Dendritic cell treated with granulocyte-macrophage colony-stimulating factor and Interleukin-4, amounts not matched to agents 40 ng/mL and 50 ng/mL, for 4 days (primary cell): Measurements from ENCODE around the gene SQSTM1.

Experiments
- H3K27ac Mint-ChIP-seq: one replicate; pipeline ENCODE4 v1.8.0; 2022; ENCODE audit warnings: mild to moderate bottlenecking, mixed read lengths
- H3K27me3 Mint-ChIP-seq: one replicate; pipeline ENCODE4 v1.8.0; 2022; ENCODE audit warnings: mild to moderate bottlenecking, mixed read lengths
- H3K36me3 Mint-ChIP-seq: one replicate; pipeline ENCODE4 v1.8.0; 2022; ENCODE audit warnings: low read depth, mixed read lengths
- H3K4me1 Mint-ChIP-seq: one replicate; pipeline ENCODE4 v1.8.0; 2022; ENCODE audit warnings: low read depth, mixed read lengths
- H3K4me3 Mint-ChIP-seq: one replicate; pipeline ENCODE4 v1.8.0; 2022; ENCODE audit warnings: mild to moderate bottlenecking, moderate library complexity, mixed read lengths
- H3K9me3 Mint-ChIP-seq: one replicate; pipeline ENCODE4 v1.8.0; 2022; ENCODE audit warnings: mixed read lengths
- intact Hi-C: fragments of 100-400 bp; cut with micrococcal nuclease; formaldehyde crosslinking; loops from one replicate; pipeline ENCODE4 v1.15.0; 2022

Gene SQSTM1

DNA sequence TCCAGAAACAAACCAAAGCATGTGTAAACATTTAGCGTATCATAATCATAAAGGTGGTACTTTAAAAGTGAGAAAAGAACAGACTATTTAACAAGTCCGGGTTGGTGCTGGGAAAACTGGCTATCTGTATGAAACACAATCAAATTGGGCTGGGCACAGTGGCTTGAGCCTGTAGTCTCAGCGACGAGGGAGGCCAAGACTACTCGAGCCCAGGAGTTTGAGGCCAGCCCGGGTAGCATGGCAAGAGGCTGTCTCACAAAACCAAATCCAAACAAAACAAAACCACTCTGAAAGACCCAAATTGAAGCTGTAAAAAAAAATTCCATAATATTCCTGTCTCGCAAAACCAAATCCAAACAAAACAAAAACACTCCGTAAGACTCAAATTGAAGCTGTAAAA lies 33.7 kb downstream of the SQSTM1 start:
- no peak overlapping the region for H3K27ac Mint-ChIP-seq
- H3K9me3 Mint-ChIP-seq = no peaks in the 10 kb centered on the region
- H3K4me3 Mint-ChIP-seq = no peak overlapping the region
- H3K36me3 Mint-ChIP-seq = peaks cover 18% of the 10 kb centered on the region
- H3K4me1 Mint-ChIP-seq = peaks cover 34% of the 10 kb centered on the region
- intact Hi-C loops = no loop called here
- H3K27me3 Mint-ChIP-seq = no peaks in the 10 kb centered on the region

DNA sequence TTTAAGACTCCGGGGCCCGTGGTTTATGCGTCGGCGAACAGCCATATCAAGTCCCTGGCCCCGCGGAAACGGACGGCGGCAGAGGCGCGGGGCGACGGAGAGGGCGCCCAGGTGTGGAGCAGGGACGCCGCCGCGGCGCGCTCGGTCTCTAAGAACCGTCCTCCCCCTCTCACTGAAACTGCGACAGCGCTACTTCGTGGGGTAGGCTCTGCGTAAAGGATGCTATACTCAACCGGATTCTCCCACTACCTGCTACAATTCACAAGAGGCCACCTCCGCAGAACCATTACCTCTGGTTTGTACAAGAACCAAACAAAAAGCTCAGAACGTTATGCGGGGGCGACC lies 37.5 kb downstream of the SQSTM1 start:
- Mint-ChIP-seq H3K4me3 (peak overlapping the region; percentile 99), H3K27ac (peak overlapping the region; percentile 91), H3K9me3 (no peaks in the 10 kb centered on the region), H3K27me3 (no peaks in the 10 kb centered on the region), H3K4me1 (peaks cover 34% of the 10 kb centered on the region), H3K36me3 (peaks cover 35% of the 10 kb centered on the region)
- intact Hi-C loops = loop anchor here (5.0 kb wide), 1 partner anchor 49 kb away; the partner anchor contains the start of gene TBC1D9B

GRCh38 chr5:179858586-179859427 lies 38.1 kb downstream of the SQSTM1 start, which contains the start of gene MRNIP:
Gene MRNIP, minus strand, starts transcription at chr5:179858817. Its CDS starts 21 bp downstream, at chr5:179858796.
- intact Hi-C loops = loop anchor here (5.0 kb wide), 1 partner anchor 48 kb away; the partner anchor contains the start of gene TBC1D9B

DNA sequence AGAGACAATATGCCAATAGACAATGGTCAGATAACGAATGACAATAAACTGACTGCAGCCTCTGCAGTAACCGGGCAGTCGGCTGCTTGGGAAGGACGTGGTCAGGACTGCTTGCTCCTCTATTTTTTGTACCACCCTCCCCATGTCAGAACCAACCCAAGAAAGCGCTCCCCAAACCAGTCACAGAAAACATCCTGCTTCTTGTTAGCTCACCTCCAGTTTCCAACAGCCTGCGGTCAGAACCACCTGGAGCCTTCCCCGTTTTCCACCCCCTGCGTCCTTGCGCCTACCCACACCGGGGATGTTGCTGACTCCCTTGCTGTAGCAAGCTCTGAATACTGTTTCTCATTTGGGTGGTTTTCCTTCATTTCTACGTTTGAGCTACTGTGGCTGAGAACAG lies 39.6 kb downstream of the SQSTM1 start:
- H3K9me3 Mint-ChIP-seq = no peaks in the 10 kb centered on the region
- H3K4me3 Mint-ChIP-seq = no peak overlapping the region
- intact Hi-C loops = no loop called here
- H3K27me3 Mint-ChIP-seq = no peaks in the 10 kb centered on the region
- H3K36me3 Mint-ChIP-seq = peaks cover 56% of the 10 kb centered on the region
- H3K4me1 Mint-ChIP-seq = peaks cover 30% of the 10 kb centered on the region
- H3K27ac Mint-ChIP-seq = no peak overlapping the region

More at GRCh38 chr5:179858586-179859427, 38.1 kb downstream of the SQSTM1 start, which contains the start of gene MRNIP:
- Mint-ChIP-seq H3K4me1 (peaks cover 30% of the 10 kb centered on the region), H3K9me3 (no peaks in the 10 kb centered on the region), H3K27ac (peak within 1 kb of the TSS; percentile 91), H3K36me3 (peaks cover 41% of the 10 kb centered on the region), H3K27me3 (no peaks in the 10 kb centered on the region), H3K4me3 (peak within 1 kb of the TSS; percentile 99)

DNA sequence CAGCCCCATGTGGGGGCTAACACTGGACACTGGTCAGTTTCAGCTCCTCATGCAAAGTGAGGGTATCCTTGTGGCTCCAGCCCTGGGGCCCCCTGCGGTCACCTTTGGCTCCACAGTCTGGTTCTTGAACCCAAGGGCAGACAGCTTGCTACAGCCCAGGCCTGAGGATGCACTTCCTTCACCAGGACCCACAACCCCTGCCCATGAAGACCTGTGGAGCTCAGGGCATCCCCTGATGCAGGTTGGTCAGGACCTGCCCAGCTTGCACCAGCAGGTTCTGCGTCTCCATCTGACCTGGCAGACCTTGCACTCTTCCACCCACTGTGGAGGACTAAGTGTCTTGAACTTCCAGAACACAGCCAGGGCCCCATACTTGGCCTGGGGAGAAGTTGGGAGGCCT lies 41.6 kb downstream of the SQSTM1 start:
- intact Hi-C loops = no loop called here
- H3K36me3 Mint-ChIP-seq = peaks cover 76% of the 10 kb centered on the region
- H3K4me3 Mint-ChIP-seq = no peak overlapping the region
- no peaks in the 10 kb centered on the region for H3K9me3 Mint-ChIP-seq
- peaks cover 36% of the 10 kb centered on the region for H3K4me1 Mint-ChIP-seq
- no peak overlapping the region for H3K27ac Mint-ChIP-seq
- H3K27me3 Mint-ChIP-seq = no peaks in the 10 kb centered on the region

DNA sequence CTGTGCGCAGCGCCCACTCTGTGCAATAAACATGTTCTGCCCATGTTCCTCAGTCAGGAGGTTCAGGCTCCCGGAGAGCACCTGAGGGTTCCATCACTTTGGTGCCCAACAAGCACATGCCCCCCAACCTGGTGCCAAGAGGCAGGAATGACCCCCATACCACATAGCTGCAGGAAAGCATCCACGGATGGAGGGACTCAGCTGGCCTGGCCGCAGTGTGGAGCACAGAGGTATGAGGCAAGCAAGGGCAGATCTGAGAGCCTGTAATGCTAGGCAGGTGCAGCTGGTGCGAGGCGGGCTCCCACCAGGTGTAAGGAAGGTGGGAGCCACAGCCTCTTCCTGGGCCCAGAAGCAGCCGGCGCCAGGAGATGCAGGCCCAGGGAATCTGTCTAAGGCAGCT lies 42.2 kb downstream of the SQSTM1 start:
- intact Hi-C loops = no loop called here
- H3K4me3 Mint-ChIP-seq = no peak overlapping the region
- peaks cover 33% of the 10 kb centered on the region for H3K4me1 Mint-ChIP-seq
- H3K36me3 Mint-ChIP-seq = peaks cover 82% of the 10 kb centered on the region
- no peaks in the 10 kb centered on the region for H3K27me3 Mint-ChIP-seq
- H3K9me3 Mint-ChIP-seq = no peaks in the 10 kb centered on the region
- no peak overlapping the region for H3K27ac Mint-ChIP-seq

- no peaks in the 10 kb centered on the region for H3K27me3 Mint-ChIP-seq
- peaks cover 33% of the 10 kb centered on the region for H3K4me1 Mint-ChIP-seq
- no peak overlapping the region for H3K27ac Mint-ChIP-seq
- H3K36me3 Mint-ChIP-seq = peaks cover 84% of the 10 kb centered on the region
- intact Hi-C loops = no loop called here
- H3K4me3 Mint-ChIP-seq = no peak overlapping the region
- no peaks in the 10 kb centered on the region for H3K9me3 Mint-ChIP-seq
Measured at GRCh38 chr5:179863449-179864085, 42.9 kb downstream of the SQSTM1 start.

GRCh38 chr5:179864686-179865085 lies 44.0 kb downstream of the SQSTM1 start:
- Mint-ChIP-seq H3K4me3 (no peak overlapping the region), H3K27me3 (no peaks in the 10 kb centered on the region), H3K27ac (no peak overlapping the region), H3K4me1 (peaks cover 28% of the 10 kb centered on the region), H3K36me3 (peaks cover 89% of the 10 kb centered on the region), H3K9me3 (no peaks in the 10 kb centered on the region)
- intact Hi-C loops = no loop called here

DNA sequence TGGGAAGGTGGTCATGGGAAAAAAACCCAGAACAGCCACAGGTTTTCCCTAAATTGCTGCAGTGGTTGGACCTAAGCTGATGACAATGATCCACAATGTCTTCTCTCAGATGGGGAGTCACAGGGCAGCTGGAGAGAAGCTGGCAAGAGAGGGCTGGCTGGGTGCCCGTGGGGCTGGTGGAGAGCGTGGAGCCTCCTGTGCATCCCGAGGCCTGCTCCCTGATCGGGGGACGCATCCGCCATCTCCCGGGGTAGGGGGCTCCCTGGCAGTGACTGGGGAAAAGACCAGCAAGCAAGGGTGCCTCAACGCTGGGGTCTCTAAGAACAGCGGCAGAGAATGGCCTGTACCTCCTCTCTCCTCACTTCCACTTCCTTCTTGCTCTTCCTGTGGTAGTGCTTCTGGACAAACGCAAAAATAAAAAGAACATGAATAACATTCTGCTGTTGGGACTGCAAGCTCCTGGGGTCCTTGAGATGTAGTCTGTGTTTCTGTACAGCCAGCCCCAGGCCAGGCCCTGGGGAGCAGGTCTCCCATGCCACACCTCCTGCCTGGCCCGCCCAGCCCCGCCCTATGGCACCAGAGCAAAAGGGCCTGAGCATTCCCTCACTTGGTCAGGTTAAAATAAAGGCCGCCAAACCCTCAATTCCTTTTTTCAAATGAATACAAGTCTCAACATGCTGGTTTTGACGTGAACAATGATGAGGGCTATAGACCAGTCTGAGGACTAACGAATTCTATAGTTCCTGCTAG lies 45.0 kb downstream of the SQSTM1 start:
- Mint-ChIP-seq H3K4me1 (peaks cover 19% of the 10 kb centered on the region), H3K4me3 (no peak overlapping the region), H3K27ac (no peak overlapping the region), H3K9me3 (no peaks in the 10 kb centered on the region), H3K36me3 (peaks cover 93% of the 10 kb centered on the region), H3K27me3 (no peaks in the 10 kb centered on the region)
- intact Hi-C loops = no loop called here

DNA sequence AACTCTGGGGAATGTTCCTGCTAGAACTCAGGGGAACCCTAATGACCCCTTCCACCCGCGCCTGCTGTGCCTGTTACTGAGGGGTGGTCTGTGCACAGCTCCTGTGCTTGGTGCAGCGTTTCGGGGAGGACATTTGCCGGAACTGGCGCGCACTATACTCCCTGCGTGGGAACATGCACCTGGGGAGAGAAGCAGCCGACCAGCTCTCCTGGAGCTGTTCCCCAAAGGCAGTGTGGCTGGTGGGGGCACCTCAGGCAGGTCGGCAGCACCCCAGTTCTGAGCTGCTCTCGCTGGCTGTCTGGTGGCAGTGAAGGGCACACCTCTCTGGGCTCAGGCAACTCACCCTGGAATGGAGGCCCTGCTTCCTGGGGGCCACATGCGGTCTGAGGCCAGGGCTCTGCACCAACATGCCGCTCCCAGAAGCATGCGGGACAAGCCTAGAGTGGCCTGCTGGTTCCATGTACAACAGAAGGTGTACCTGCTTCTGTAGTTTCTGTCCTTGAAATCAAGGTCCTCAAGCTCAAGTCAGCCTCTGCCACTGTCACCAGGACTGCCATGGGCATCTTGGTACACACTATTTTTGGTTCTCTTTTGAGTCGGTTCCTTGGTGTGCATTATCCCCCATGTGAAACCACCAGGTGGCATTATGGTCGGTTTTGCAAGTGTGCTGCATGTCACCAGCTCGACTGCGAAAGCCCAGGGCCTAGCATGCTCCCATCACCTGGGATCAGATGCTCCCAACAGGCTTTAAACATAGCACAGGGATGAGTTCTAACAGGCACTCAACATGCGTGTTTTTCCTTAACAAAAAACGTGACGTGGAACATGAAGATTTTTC lies 45.8 kb downstream of the SQSTM1 start:
- Mint-ChIP-seq H3K36me3 (peaks cover 100% of the 10 kb centered on the region), H3K27ac (no peak overlapping the region), H3K9me3 (no peaks in the 10 kb centered on the region), H3K4me1 (peaks cover 19% of the 10 kb centered on the region), H3K4me3 (no peak overlapping the region), H3K27me3 (no peaks in the 10 kb centered on the region)
- intact Hi-C loops = no loop called here

GRCh38 chr5:179867079-179867465 lies 46.4 kb downstream of the SQSTM1 start:
- intact Hi-C loops = no loop called here
- Mint-ChIP-seq H3K27ac (peak overlapping the region; percentile 21), H3K36me3 (peaks cover 100% of the 10 kb centered on the region), H3K27me3 (no peaks in the 10 kb centered on the region), H3K4me3 (no peak overlapping the region), H3K9me3 (no peaks in the 10 kb centered on the region), H3K4me1 (peaks cover 19% of the 10 kb centered on the region)

DNA sequence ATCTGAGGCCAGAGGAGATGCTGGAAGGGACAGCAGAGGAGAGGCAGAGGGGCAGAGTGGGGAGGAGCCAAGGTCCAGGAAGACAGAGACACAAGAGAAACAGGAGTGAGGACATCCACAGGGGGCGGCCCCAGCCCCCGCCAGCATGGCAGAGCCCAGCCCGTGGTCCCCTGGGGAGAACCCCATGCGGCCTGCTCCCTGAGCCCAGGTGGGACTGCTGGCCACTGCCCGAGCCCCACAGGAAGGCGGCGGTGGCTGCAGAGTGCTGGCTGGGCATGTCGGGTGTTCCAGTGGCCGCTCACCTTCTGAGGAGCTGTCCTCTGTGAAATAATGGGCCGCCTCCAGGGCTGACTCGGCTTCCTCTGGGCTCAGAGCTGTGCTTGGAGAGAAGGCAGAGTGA lies 46.8 kb downstream of the SQSTM1 start:
- peaks cover 100% of the 10 kb centered on the region for H3K36me3 Mint-ChIP-seq
- no peaks in the 10 kb centered on the region for H3K27me3 Mint-ChIP-seq
- intact Hi-C loops = no loop called here
- peaks cover 19% of the 10 kb centered on the region for H3K4me1 Mint-ChIP-seq
- H3K4me3 Mint-ChIP-seq = no peak overlapping the region
- peak overlapping the region; percentile 21 for H3K27ac Mint-ChIP-seq
- no peaks in the 10 kb centered on the region for H3K9me3 Mint-ChIP-seq

DNA sequence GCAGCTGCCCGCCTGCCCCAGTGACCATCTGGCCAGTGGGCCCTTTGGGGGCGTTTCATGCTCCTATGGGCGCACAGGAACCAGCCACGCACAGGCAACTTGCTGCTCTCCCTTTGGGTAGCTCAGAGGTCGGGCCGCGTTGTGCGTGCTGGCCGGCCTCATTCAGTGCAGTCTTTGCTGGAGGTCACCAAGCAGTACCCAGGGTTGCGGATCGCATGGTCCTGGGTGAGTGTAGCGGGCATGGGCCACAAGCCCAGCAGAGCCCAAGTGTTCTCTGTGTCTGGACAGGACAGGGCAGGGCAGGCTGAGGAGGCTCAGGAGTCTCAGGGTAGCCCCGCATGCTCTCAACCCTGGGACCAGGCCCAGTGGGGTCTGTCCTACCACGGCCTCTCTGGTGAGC lies 47.8 kb downstream of the SQSTM1 start:
- Mint-ChIP-seq H3K4me1 (peaks cover 19% of the 10 kb centered on the region), H3K27me3 (no peaks in the 10 kb centered on the region), H3K9me3 (no peaks in the 10 kb centered on the region), H3K27ac (no peak overlapping the region), H3K4me3 (no peak overlapping the region), H3K36me3 (peaks cover 100% of the 10 kb centered on the region)
- intact Hi-C loops = no loop called here
